ENCODE results near the gene IFFO2. TPM values are rescaled to one million over a fixed set of nuclear protein-coding genes. Genes with fewer than 3 reads are reported as not detected.

Gene IFFO2
- total and polyA plus RNA-seq, 2 donors (not counting 1 experiment from before 2014, with no cell fraction given): 16.8 to 19.2 TPM

- Mint-ChIP-seq H3K4me1 (peaks cover 18% of the 10 kb centered on the region), H3K27ac (no peak overlapping the region), H3K4me3 (no peak overlapping the region), H3K9me3 (ENCODE audit: insufficient read depth) (no peaks in the 10 kb centered on the region), H3K27me3 (no peaks in the 10 kb centered on the region)
- Histone ChIP-seq H3K36me3 (replicated peaks in 1 of 2; ENCODE audit: control extremely low read depth in 1 of 2, control insufficient read depth in 1 of 2, extremely low read depth in 1 of 2, insufficient read depth in 2 of 2, low read length in 1 of 2) (peaks cover 0 to 20% of the 10 kb centered on the region in 2 experiments), H3K4me3 (ENCODE audit: control extremely low read depth in 1 of 5, extremely low read depth in 1 of 5, insufficient read depth in 1 of 5, low read depth in 2 of 5, low read length in 4 of 5) (no peak overlapping the region), H3K4me1 (ENCODE audit: control insufficient read depth in 2 of 2, insufficient read depth in 2 of 2, low read length in 2 of 2) (peaks cover 15 to 18% of the 10 kb centered on the region in 2 donors), H3K9ac (ENCODE audit: low read length) (no peak overlapping the region), H3K9me3 (ENCODE audit: control extremely low read depth in 1 of 3, control insufficient read depth in 2 of 3, insufficient read depth in 1 of 3, low read length in 2 of 3) (no peaks in the 10 kb centered on the region), H4K20me1 (ENCODE audit: control insufficient read depth, insufficient read depth, low read length, poor library complexity, severe bottlenecking) (peaks cover 72% of the 10 kb centered on the region), H3K4me2 (replicated peaks; ENCODE audit: low read depth, low read length, poor library complexity, severe bottlenecking) (no peak overlapping the region), H3K79me2 (ENCODE audit: control insufficient read depth, insufficient read depth, low read length) (peaks cover 29% of the 10 kb centered on the region), H2AFZ (ENCODE audit: insufficient read depth, low read depth, low read length, poor library complexity, severe bottlenecking) (no peak overlapping the region), H3K27me3 (replicated peaks in 1 of 4; ENCODE audit: control extremely low read depth in 1 of 4, control insufficient read depth in 3 of 4, insufficient read depth in 4 of 4, low read length in 3 of 4) (no peaks in the 10 kb centered on the region), H3K27ac (ENCODE audit: low read length in 2 of 2) (no peak overlapping the region)
- POLR2A ChIA-PET: no interaction called here
- CTCF ChIA-PET: interaction anchor here (1.2 to 4.2 kb wide), 3 partner anchors 10 to 55 kb away, joined by 3 to 25 read pairs (median 4); no protein-coding TSS in a partner anchor
- ATAC-seq (ENCODE audit: low read depth) (no peak), DNase-seq (no peak)
- intact Hi-C loops (cut with micrococcal nuclease): no loop called here
- 94% methylated on average over 5 of the region's 12 CpGs for WGBS (ENCODE audit: insufficient coverage)
- no peak for TF ChIP-seq EZH2 (IDR thresholded peaks at IDR 0.05; ENCODE audit: borderline replicate concordance, insufficient read depth, low read depth, low read length, poor library complexity, severe bottlenecking)
These were observed 36.5 kb downstream of the IFFO2 start for GRCh38 chr1:18919956-18920355.

GRCh38 chr1:18919197-18919905 lies 37.1 kb downstream of the IFFO2 start:
- Histone ChIP-seq H3K36me3 (replicated peaks in 1 of 2; ENCODE audit: control extremely low read depth in 1 of 2, control insufficient read depth in 1 of 2, extremely low read depth in 1 of 2, insufficient read depth in 2 of 2, low read length in 1 of 2) (peaks cover 0 to 20% of the 10 kb centered on the region in 2 experiments), H3K4me2 (replicated peaks; ENCODE audit: low read depth, low read length, poor library complexity, severe bottlenecking) (no peak overlapping the region), H3K27me3 (replicated peaks in 1 of 4; ENCODE audit: control extremely low read depth in 1 of 4, control insufficient read depth in 3 of 4, insufficient read depth in 4 of 4, low read length in 3 of 4) (no peaks in the 10 kb centered on the region), H3K4me3 (ENCODE audit: control extremely low read depth in 1 of 5, extremely low read depth in 1 of 5, insufficient read depth in 1 of 5, low read depth in 2 of 5, low read length in 4 of 5) (no peak overlapping the region), H4K20me1 (ENCODE audit: control insufficient read depth, insufficient read depth, low read length, poor library complexity, severe bottlenecking) (peaks cover 66% of the 10 kb centered on the region), H3K27ac (ENCODE audit: low read length in 2 of 2) (no peak overlapping the region), H3K9ac (ENCODE audit: low read length) (no peak overlapping the region), H3K4me1 (ENCODE audit: control insufficient read depth in 2 of 2, insufficient read depth in 2 of 2, low read length in 2 of 2) (peaks cover 9 to 13% of the 10 kb centered on the region in 2 donors), H3K9me3 (ENCODE audit: control extremely low read depth in 1 of 3, control insufficient read depth in 2 of 3, insufficient read depth in 1 of 3, low read length in 2 of 3) (no peaks in the 10 kb centered on the region), H3K79me2 (ENCODE audit: control insufficient read depth, insufficient read depth, low read length) (peaks cover 23% of the 10 kb centered on the region), H2AFZ (ENCODE audit: insufficient read depth, low read depth, low read length, poor library complexity, severe bottlenecking) (no peak overlapping the region)
- DNase-seq (no peak), ATAC-seq (ENCODE audit: low read depth) (no peak)
- intact Hi-C loops (cut with micrococcal nuclease): no loop called here
- TF ChIP-seq EZH2 (IDR thresholded peaks at IDR 0.05; ENCODE audit: borderline replicate concordance, insufficient read depth, low read depth, low read length, poor library complexity, severe bottlenecking): no peak
- no peak for TF ChIP-seq CTCF (IDR thresholded peaks at IDR 0.05)
- H3K27me3 Mint-ChIP-seq: no peaks in the 10 kb centered on the region
- CTCF ChIA-PET: no interaction called here
- POLR2A ChIA-PET: no interaction called here
- no peak overlapping the region for H3K4me3 Mint-ChIP-seq
- 97% methylated on average over 14 of the region's 31 CpGs for WGBS (ENCODE audit: insufficient coverage)
- no peaks in the 10 kb centered on the region for H3K9me3 Mint-ChIP-seq (ENCODE audit: insufficient read depth)
- H3K4me1 Mint-ChIP-seq: peaks cover 12% of the 10 kb centered on the region
- H3K27ac Mint-ChIP-seq: no peak overlapping the region
